Tibial nerve (tissue), 4 donors: ENCODE measurements around the gene USP46. TPM values are rescaled to one million over a fixed set of nuclear protein-coding genes. Genes with fewer than 3 reads are reported as not detected.

Source experiments
- DNase-seq, 2 donors: peaks; one replicate each; pipeline ENCODE4 v3.0.0-alpha.2; 2019; ENCODE audit warnings: low spot score in 2 of 2
- H3K27ac ChIP-seq, 4 donors: fragments of 200-600 bp; sonication (generic) in 3 of 4; one replicate each; pipeline ENCODE4 v1.5.1; 2017 to 2019; ENCODE audit warnings: mild to moderate bottlenecking in 1 of 4
- H3K27me3 ChIP-seq, 2 donors: fragments of 200-600 bp; sonication (generic) in 1 of 2; one replicate each; pipeline versions ENCODE4 v1.5.1 to v1.6.0; 2017 to 2019
- H3K36me3 ChIP-seq, 3 donors: fragments of 200-600 bp; sonication (generic); one replicate each; pipeline ENCODE4 v1.5.1; 2018 to 2019
- H3K4me1 ChIP-seq, 4 donors: fragments of 200-600 bp; sonication (generic) in 3 of 4; one replicate each; pipeline ENCODE4 v1.5.1; 2017 to 2019
- H3K4me3 ChIP-seq, 4 donors: fragments of 200-600 bp; sonication (generic) in 3 of 4; one replicate each; pipeline ENCODE4 v1.5.1; 2017 to 2019; ENCODE audit warnings: mild to moderate bottlenecking in 1 of 4, moderate library complexity in 1 of 4
- H3K9me3 ChIP-seq, 4 donors: fragments of 200-600 bp; sonication (generic) in 3 of 4; one replicate each; pipeline ENCODE4 v1.5.1; 2017 to 2019
- CTCF ChIP-seq, 5 experiments: fragments of 200-600 bp in 3 of 5; fragments of 450-650 bp in 2 of 5; sonication (generic) in 3 of 5; IDR thresholded peaks; one replicate each; pipeline ENCODE4 v1.5.1; 2016 to 2019; ENCODE audit warnings: antibody characterized with exemption in 5 of 5, mild to moderate bottlenecking in 3 of 5, moderate library complexity in 2 of 5
- EP300 ChIP-seq, 2 donors: sonication (generic); formaldehyde crosslinking; IDR thresholded peaks; one replicate each; pipeline ENCODE4 v1.6.1; 2017; ENCODE audit warnings: antibody characterized with exemption in 2 of 2, mild to moderate bottlenecking in 1 of 2
- POLR2A ChIP-seq, 2 donors: fragments of 450-650 bp; IDR thresholded peaks; one replicate each; pipeline ENCODE4 v1.6.1; 2017; ENCODE audit warnings: antibody characterized with exemption in 2 of 2, mild to moderate bottlenecking in 2 of 2, moderate library complexity in 2 of 2
- WGBS, 2 donors: methylation state at CpG; one replicate each; pipeline ENCODE4 v1.1.5; 2018; 5-methylcytosine and 5-hydroxymethylcytosine counted together
- total RNA-seq, 4 donors: library from RNA; depleted of rRNA; stranded (reverse); fragments of >200 nt; gene quantifications; one replicate each; pipeline ENCODE4 v1.1.0, GENCODE V29; 2016

USP46 gene
- total RNA-seq, 4 donors from 2014 or later, result 28.2 to 55.5 (median 37.9) TPM

DNA sequence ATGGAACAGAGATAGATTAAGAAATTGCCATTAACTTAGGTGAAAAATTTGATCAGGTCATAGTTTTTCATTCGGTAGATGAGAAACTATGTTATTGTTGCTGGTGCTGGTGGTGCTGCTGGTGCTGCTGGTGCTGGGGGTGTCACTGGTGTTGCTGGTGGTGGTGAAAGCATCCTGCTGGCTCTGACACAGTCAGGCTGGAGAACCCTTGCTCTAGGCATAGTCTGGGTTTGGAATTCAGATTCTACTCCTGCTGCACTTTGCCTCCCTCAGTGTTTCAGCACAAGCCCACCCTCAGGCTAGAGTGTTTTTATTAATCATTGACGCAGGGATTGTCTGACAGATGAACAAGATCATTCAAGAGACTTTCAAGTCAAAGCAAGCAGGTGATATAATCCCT is 80.2 kb downstream of the USP46 start:
- 93 to 96% methylated on average over 2 of the region's 2 CpGs for WGBS, 2 donors
- H3K4me1 ChIP-seq, result no peaks in the 10 kb centered on the region
- no peak for DNase-seq
- no peak overlapping the region for H3K4me3 ChIP-seq
- no peaks in the 10 kb centered on the region for H3K27me3 ChIP-seq
- TF ChIP-seq CTCF (IDR thresholded peaks at IDR 0.05) (no peak), EP300 (IDR thresholded peaks at IDR 0.05) (no peak), POLR2A (IDR thresholded peaks at IDR 0.05) (no peak)
- H3K27ac ChIP-seq, result no peak overlapping the region
- H3K36me3 ChIP-seq, result no peaks in the 10 kb centered on the region
- H3K9me3 ChIP-seq, result no peaks in the 10 kb centered on the region

DNA sequence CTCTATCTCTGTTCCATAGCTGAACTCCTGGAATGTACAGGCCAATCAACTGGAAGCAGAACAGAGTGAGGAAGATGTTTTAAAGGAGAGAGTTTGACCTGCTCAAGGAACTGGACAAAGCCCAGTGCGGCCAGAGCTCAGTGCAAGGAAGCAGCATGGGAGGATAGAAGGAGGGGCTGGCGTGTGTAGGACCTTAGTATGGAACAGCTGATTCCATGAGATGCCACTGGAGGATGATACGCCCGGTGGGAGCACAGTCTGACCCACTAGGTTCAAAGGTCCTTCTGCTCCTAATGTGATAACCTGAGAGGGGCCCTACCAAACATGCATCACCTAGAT is 81.5 kb downstream of the USP46 start:
- TF ChIP-seq POLR2A (IDR thresholded peaks at IDR 0.05) (no peak), CTCF (IDR thresholded peaks at IDR 0.05) (no peak), EP300 (IDR thresholded peaks at IDR 0.05) (no peak)
- Histone ChIP-seq H3K36me3 (no peaks in the 10 kb centered on the region), H3K4me1 (no peaks in the 10 kb centered on the region), H3K27me3 (no peaks in the 10 kb centered on the region), H3K27ac (no peak overlapping the region), H3K4me3 (no peak overlapping the region), H3K9me3 (no peaks in the 10 kb centered on the region)
- DNase-seq, result no peak
- 88 to 90% methylated on average over 4 of the region's 4 CpGs for WGBS, 2 donors

DNA sequence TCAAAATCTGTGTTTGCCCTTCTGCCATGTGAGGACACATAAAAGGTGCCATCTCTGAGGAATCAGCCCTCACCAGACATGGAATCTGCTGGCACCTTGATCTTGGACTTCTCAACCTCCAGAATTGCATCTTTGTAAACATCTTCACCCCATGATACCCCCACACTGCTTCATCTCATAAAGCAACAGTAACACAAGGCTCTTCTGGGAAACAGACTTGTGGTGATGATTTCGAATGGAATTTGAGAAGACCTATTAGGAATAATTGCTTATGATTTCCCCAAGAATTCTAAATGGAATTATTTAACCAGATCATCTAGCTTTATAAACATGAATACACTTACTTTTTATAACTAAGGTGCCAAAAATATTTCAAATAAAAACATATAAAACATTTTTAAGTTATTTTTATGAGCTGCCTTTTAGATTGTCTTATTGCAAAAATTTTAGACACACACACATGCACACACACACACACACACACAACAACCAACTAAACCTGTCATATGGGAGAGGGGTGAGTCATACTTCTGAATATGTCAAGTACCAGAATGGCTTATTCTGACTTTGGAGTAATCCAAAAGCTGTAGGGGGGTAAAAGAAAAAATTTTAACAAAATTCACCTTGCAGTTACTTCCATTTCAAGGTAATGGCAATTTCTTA is 82.0 kb downstream of the USP46 start:
- H3K36me3 ChIP-seq, result no peaks in the 10 kb centered on the region

GRCh38 chr4:52576326-52576725 is 82.8 kb downstream of the USP46 start:
- Histone ChIP-seq H3K36me3 (no peaks in the 10 kb centered on the region), H3K27ac (no peak overlapping the region), H3K4me1 (no peaks in the 10 kb centered on the region), H3K27me3 (no peaks in the 10 kb centered on the region), H3K4me3 (no peak overlapping the region), H3K9me3 (no peaks in the 10 kb centered on the region)
- no peak for DNase-seq
- 88 to 94% methylated on average over 7 of the region's 7 CpGs for WGBS, 2 donors
- TF ChIP-seq POLR2A (IDR thresholded peaks at IDR 0.05) (no peak), EP300 (IDR thresholded peaks at IDR 0.05) (no peak), CTCF (IDR thresholded peaks at IDR 0.05) (no peak)

More for the DNA sequence above, 82.0 kb downstream of the USP46 start:
- Histone ChIP-seq H3K9me3 (no peaks in the 10 kb centered on the region), H3K27me3 (no peaks in the 10 kb centered on the region), H3K4me1 (no peaks in the 10 kb centered on the region), H3K27ac (no peak overlapping the region), H3K4me3 (no peak overlapping the region)
- 68 to 77% methylated on average over 1 of the region's 1 CpG for WGBS, 2 donors
- no peak for TF ChIP-seq EP300 (IDR thresholded peaks at IDR 0.05)
- TF ChIP-seq CTCF (IDR thresholded peaks at IDR 0.05), result no peak
- TF ChIP-seq POLR2A (IDR thresholded peaks at IDR 0.05), result no peak
- DNase-seq, result no peak

DNA sequence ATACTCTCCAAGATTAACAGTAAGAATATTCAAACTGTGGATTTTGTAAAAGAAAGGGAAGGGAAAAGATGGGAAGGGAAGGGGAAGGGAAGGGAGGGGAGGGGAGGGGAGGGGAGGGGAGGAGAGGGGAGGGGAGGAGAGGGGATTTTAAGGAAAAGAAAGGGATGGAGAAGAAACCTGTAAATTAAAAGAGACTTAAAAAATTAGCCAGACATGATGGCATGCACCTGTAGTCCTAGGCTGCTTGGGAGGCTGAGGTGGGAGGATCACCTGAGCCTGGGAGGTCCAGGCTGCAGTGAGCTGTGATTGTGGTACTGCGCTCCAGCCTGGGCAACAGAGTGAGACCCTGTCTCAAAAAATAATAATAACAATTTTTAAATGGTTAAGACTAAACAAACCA is 83.7 kb downstream of the USP46 start:
- Histone ChIP-seq H3K4me1 (no peaks in the 10 kb centered on the region), H3K4me3 (no peak overlapping the region), H3K36me3 (no peaks in the 10 kb centered on the region), H3K27ac (no peak overlapping the region), H3K9me3 (no peaks in the 10 kb centered on the region), H3K27me3 (no peaks in the 10 kb centered on the region)
- TF ChIP-seq CTCF (IDR thresholded peaks at IDR 0.05), result no peak
- no peak for TF ChIP-seq POLR2A (IDR thresholded peaks at IDR 0.05)
- no peak for TF ChIP-seq EP300 (IDR thresholded peaks at IDR 0.05)
- WGBS, 2 donors, result 96 to 100% methylated on average over 1 of the region's 1 CpG
- DNase-seq, result no peak
